Activated B cell treated with CpG ODN at 0.5 μM for 24 hours (primary cell): ENCODE measurements around the gene PLPPR1. TPM values are rescaled to one million over a fixed set of nuclear protein-coding genes. Genes with fewer than 3 reads are reported as not detected.

Experiments
- ATAC-seq: fragments of 200-7000 bp; cut with Tn5 transposase; one replicate; pipeline ENCODE4 v1.10.0; 2021; ENCODE audit warnings: low read depth, mild to moderate bottlenecking, moderate library complexity
- CTCF ChIA-PET: fragments of 350-600 bp; sonication (Branson Sonifier 250); formaldehyde crosslinking; loops from one replicate; lab custom pipeline; 2021; ENCODE audit warnings: antibody characterized with exemption; lab: Charles Lee
- POLR2A ChIA-PET: fragments of 350-600 bp; sonication (Branson Sonifier 250); formaldehyde crosslinking; loops from one replicate; lab custom pipeline; 2021; ENCODE audit warnings: antibody characterized with exemption; lab: Charles Lee
- DNase-seq: peaks from one replicate; pipeline ENCODE4 v3.0.0; 2022
- H3K27ac Mint-ChIP-seq: one replicate; pipeline ENCODE4 v1.8.0; 2020; ENCODE audit warnings: mixed read lengths
- H3K27me3 Mint-ChIP-seq: one replicate; pipeline ENCODE4 v1.8.0; 2021; ENCODE audit warnings: mixed read lengths
- H3K36me3 Mint-ChIP-seq: one replicate; pipeline ENCODE4 v1.8.0; 2021; ENCODE audit warnings: low read depth, mixed read lengths
- H3K4me1 Mint-ChIP-seq: one replicate; pipeline ENCODE4 v1.8.0; 2021; ENCODE audit warnings: mixed read lengths
- H3K4me3 Mint-ChIP-seq: one replicate; pipeline ENCODE4 v1.8.0; 2020; ENCODE audit warnings: mild to moderate bottlenecking, mixed read lengths
- H3K9me3 Mint-ChIP-seq: one replicate; pipeline ENCODE4 v1.8.0; 2020; ENCODE audit warnings: mixed read lengths
- CTCF ChIP-seq: fragments of 200-600 bp; IDR thresholded peaks from one replicate; pipeline ENCODE4 v1.8.0; 2022; ENCODE audit warnings: antibody characterized with exemption, mild to moderate bottlenecking
- intact Hi-C: fragments of 100-400 bp; cut with micrococcal nuclease; formaldehyde crosslinking; loops from one replicate; pipeline ENCODE4 v1.15.1; 2024
- total RNA-seq: library from RNA; stranded (reverse); gene quantifications from 2 replicates; pipeline ENCODE4 v1.2.3, GENCODE V29; 2022

PLPPR1 gene
- total RNA-seq, 1 donor from 2014 or later, result not detected

- H3K27ac Mint-ChIP-seq, result no peak overlapping the region
- no peaks in the 10 kb centered on the region for H3K9me3 Mint-ChIP-seq
- no peak overlapping the region for H3K4me3 Mint-ChIP-seq
- no peak for ATAC-seq
- ChIA-PET POLR2A (no interaction called here), CTCF (no interaction called here)
- TF ChIP-seq CTCF, result no peak
- intact Hi-C loops, result no loop called here
- DNase-seq, result no peak
- no peaks in the 10 kb centered on the region for H3K36me3 Mint-ChIP-seq
- peaks cover 8% of the 10 kb centered on the region for H3K27me3 Mint-ChIP-seq
- no peaks in the 10 kb centered on the region for H3K4me1 Mint-ChIP-seq
These were observed 343.3 kb downstream of the PLPPR1 start for GRCh38 chr9:101371813-101372212.

DNA sequence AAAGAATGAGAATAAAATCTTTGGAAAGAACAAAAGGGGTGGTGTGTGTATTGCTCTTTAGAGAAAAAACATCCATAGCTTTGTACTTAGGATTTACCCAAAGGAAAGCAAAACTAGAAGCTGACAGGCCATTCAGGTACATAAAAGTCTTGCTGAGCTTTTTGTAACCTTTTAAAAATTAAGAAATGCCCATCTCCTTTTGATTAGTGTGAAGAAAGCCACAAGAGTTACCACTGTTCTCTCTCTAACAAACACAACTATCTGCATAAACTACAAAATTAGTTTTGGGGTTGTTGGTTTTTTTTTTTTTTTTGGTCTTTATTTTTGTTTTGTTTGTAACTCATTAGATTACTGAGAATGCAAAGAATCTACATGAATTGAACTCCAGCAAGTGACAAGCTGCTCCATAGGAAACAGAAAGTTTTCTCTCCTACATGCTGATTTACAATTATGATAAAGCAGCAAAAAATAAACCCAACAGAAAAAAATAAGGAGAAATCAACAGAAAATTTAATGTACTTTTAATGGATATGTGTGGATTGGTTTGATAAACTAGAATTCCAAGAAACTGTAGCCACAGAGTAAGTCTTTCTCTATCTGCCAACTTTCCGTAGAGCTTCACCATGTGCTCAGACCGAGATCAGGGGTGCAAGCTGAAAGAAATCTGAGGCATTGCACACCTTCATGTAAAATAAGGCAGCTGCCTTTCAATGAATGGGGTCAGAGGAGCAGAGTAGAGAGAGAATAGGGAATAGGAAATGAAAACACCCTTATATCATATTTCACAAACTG, 344.0 kb downstream of the PLPPR1 start:
- no peaks in the 10 kb centered on the region for H3K36me3 Mint-ChIP-seq
- H3K4me1 Mint-ChIP-seq, result no peaks in the 10 kb centered on the region
- no peak overlapping the region for H3K4me3 Mint-ChIP-seq
- peaks cover 9% of the 10 kb centered on the region for H3K27me3 Mint-ChIP-seq
- ATAC-seq (no peak), DNase-seq (no peak)
- POLR2A ChIA-PET, result no interaction called here
- H3K27ac Mint-ChIP-seq, result no peak overlapping the region
- peaks cover under 1% of the 10 kb centered on the region for H3K9me3 Mint-ChIP-seq
- TF ChIP-seq CTCF, result no peak
- CTCF ChIA-PET, result no interaction called here
- intact Hi-C loops, result no loop called here
